Measurements from ENCODE around the gene FAF2.
"Not testable (repeated sequence)": the region's sequence is repeated elsewhere in the genome, so short reads cannot be mapped to it uniquely, and the experiment has no call there.

FAF2 gene

GRCh38 chr5:176548967-176549444 is 100.8 kb downstream of the FAF2 start, which contains the start of gene CDHR2:
Gene CDHR2 (plus strand): TSS chr5:176549342. CDS start chr5:176565353, 16,011 bp downstream.
- no peak for DNase-seq

- no peak for DNase-seq
Observed at GRCh38 chr5:176549871-176550270, 101.7 kb downstream of the FAF2 start.

GRCh38 chr5:176550275-176550831 is 102.2 kb downstream of the FAF2 start:
- DNase-seq = no peak

- not testable (repeated sequence) for DNase-seq
Observed at GRCh38 chr5:176550937-176551336, 102.8 kb downstream of the FAF2 start.

- no peak for DNase-seq
Observed at GRCh38 chr5:176552332-176552869, 104.2 kb downstream of the FAF2 start.

- no peak for DNase-seq
Observed at GRCh38 chr5:176553260-176554085, 105.3 kb downstream of the FAF2 start.

- no peak for DNase-seq
Observed at GRCh38 chr5:176557846-176558245, 109.7 kb downstream of the FAF2 start.

Measured in CD4-positive, alpha-beta T cell treated with Interleukin-15 for 1 hour (primary cell).